Measurements from ENCODE around the gene PRKCB.

- TF ChIP-seq CTCF (IDR thresholded peaks at IDR 0.05; ENCODE audit: low read depth, low read length, missing input control) = no peak
- TF ChIP-seq TAF1 (conservative IDR thresholded peaks at IDR 0.05) = no peak
- TF ChIP-seq ZBTB33 (IDR thresholded peaks at IDR 0.05) = no peak
- no peak for TF ChIP-seq REST (IDR thresholded peaks at IDR 0.05)
- TF ChIP-seq FOXA1 (IDR thresholded peaks at IDR 0.05) = no peak
- no peak for TF ChIP-seq ATF3 (IDR thresholded peaks at IDR 0.05)
- TF ChIP-seq HNF4G (IDR thresholded peaks at IDR 0.05) = no peak
Measured at GRCh38 chr16:24124291-24124690, 288.5 kb downstream of the PRKCB start.
